Measurements from ENCODE around the gene SYMPK.

The SYMPK gene

GRCh38 chr19:45825263-45825605, 37.7 kb downstream of the SYMPK start:
- H3K36me3 ChIP-seq (ENCODE audit: control insufficient read depth, insufficient read depth, low read length) = peaks cover 82% of the 10 kb centered on the region
- DNase-seq = no peak
- H3K4me3 ChIP-seq (ENCODE audit: insufficient read depth, low read depth, low read length, poor library complexity, severe bottlenecking) = no peak overlapping the region
- no peaks in the 10 kb centered on the region for H3K4me1 ChIP-seq (ENCODE audit: control insufficient read depth, insufficient read depth, low read length, poor library complexity, severe bottlenecking)
- H3K9me3 ChIP-seq (ENCODE audit: control insufficient read depth, low read length) = no peaks in the 10 kb centered on the region
- H3K27ac ChIP-seq (ENCODE audit: insufficient read depth, low read length, poor library complexity, severe bottlenecking) = no peak overlapping the region
- no peaks in the 10 kb centered on the region for H3K27me3 ChIP-seq (replicated peaks; ENCODE audit: control insufficient read depth, insufficient read depth, low read length, poor library complexity, severe bottlenecking)

DNA sequence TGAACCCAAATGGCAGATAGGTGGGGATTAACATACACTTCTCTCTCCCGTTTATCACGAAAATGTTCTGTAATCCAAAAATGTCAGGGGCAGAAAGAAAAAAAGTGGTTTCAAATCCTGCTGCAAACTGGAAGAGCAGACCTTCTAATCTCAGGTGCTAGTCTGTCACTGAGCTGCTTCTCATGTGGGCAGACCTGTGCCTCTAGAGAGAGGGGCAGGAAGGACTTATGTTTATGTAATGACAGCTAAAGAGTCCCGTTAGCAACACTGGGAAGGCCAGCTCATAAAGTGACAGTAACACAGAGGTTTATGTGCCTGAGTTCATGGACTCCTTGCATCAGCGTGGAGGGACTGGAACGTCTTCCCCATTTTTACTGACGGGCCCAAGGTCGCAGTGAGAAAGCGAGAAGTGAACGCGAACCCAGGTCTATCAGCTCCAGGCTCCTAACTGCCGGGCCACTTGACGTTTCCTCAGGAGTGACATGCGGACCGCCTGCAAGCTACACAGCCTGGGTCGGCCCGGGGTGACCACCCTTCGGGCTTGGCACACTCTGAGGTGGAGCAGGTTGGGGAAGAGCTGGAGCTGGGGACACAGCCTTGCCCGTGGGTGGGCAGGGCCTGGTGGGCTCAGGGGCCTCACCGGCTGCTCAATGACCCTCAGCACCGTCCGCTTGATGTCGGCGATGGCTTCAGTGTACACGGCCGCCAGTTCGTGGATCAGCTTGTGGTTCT, 38.2 kb downstream of the SYMPK start:
- no peak overlapping the region for H3K27ac ChIP-seq (ENCODE audit: insufficient read depth, low read length, poor library complexity, severe bottlenecking)
- peaks cover 77% of the 10 kb centered on the region for H3K36me3 ChIP-seq (ENCODE audit: control insufficient read depth, insufficient read depth, low read length)
- H3K4me3 ChIP-seq (ENCODE audit: insufficient read depth, low read depth, low read length, poor library complexity, severe bottlenecking) = no peak overlapping the region

DNA sequence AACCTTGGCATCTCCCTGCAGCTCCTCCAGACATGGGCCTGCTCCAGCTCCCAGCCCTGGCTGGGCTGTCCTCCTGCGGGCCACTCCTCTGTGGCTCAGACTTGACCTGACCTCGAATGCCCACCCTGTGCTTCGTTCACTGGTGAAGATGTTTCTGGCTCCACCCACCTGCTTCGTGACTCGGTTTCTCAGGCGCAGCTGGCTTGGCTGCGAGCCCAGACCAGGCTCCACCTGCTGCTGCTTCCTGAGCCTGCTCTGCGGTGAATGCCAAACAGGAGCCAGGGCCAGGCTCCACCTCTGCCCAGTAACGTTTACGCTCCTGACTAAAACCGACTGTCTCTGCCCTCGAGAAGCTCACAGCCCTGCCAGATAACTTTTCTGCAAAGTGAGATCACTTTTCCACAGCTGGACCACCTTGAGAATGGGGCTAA, 38.9 kb downstream of the SYMPK start:
- Histone ChIP-seq H3K27me3 (replicated peaks; ENCODE audit: control insufficient read depth, insufficient read depth, low read length, poor library complexity, severe bottlenecking) (no peaks in the 10 kb centered on the region), H3K4me3 (ENCODE audit: insufficient read depth, low read depth, low read length, poor library complexity, severe bottlenecking) (no peak overlapping the region), H3K36me3 (ENCODE audit: control insufficient read depth, insufficient read depth, low read length) (peaks cover 70% of the 10 kb centered on the region), H3K4me1 (ENCODE audit: control insufficient read depth, insufficient read depth, low read length, poor library complexity, severe bottlenecking) (no peaks in the 10 kb centered on the region), H3K9me3 (ENCODE audit: control insufficient read depth, low read length) (no peaks in the 10 kb centered on the region), H3K27ac (ENCODE audit: insufficient read depth, low read length, poor library complexity, severe bottlenecking) (no peak overlapping the region)
- no peak for DNase-seq

More for the DNA sequence above, 38.2 kb downstream of the SYMPK start:
- no peak for DNase-seq
- Histone ChIP-seq H3K9me3 (ENCODE audit: control insufficient read depth, low read length) (no peaks in the 10 kb centered on the region), H3K4me1 (ENCODE audit: control insufficient read depth, insufficient read depth, low read length, poor library complexity, severe bottlenecking) (no peaks in the 10 kb centered on the region), H3K27me3 (replicated peaks; ENCODE audit: control insufficient read depth, insufficient read depth, low read length, poor library complexity, severe bottlenecking) (no peaks in the 10 kb centered on the region)

DNA sequence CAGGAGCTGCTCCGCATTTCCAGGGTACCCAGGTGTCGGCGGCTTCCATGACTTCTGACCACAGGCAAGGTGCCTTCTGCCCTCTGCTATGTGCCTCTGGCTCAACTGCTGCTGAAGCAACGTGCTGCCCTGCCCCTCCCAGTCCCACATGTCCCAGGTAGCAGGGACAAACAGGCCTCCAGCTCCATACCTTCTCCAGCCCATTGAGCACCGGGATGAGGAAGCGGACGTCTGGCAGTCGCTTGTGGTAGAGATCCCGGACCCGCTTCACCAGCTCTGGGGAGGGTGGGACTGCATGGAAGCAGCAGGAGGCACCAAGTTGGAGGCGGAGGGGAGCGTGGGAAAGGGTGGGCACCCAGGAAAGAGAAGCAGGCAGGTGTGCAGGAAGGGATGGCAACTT, 39.8 kb downstream of the SYMPK start:
- H3K4me1 ChIP-seq (ENCODE audit: control insufficient read depth, insufficient read depth, low read length, poor library complexity, severe bottlenecking) = no peaks in the 10 kb centered on the region

GRCh38 chr19:45822716-45823115, 40.2 kb downstream of the SYMPK start:
- Histone ChIP-seq H3K27ac (ENCODE audit: insufficient read depth, low read length, poor library complexity, severe bottlenecking) (no peak overlapping the region), H3K27me3 (replicated peaks; ENCODE audit: control insufficient read depth, insufficient read depth, low read length, poor library complexity, severe bottlenecking) (no peaks in the 10 kb centered on the region), H3K36me3 (ENCODE audit: control insufficient read depth, insufficient read depth, low read length) (peaks cover 57% of the 10 kb centered on the region), H3K4me3 (ENCODE audit: insufficient read depth, low read depth, low read length, poor library complexity, severe bottlenecking) (no peak overlapping the region), H3K4me1 (ENCODE audit: control insufficient read depth, insufficient read depth, low read length, poor library complexity, severe bottlenecking) (no peaks in the 10 kb centered on the region), H3K9me3 (ENCODE audit: control insufficient read depth, low read length) (no peaks in the 10 kb centered on the region)
- DNase-seq = no peak

More for the DNA sequence above, 39.8 kb downstream of the SYMPK start:
- no peak for DNase-seq
- H3K4me3 ChIP-seq (ENCODE audit: insufficient read depth, low read depth, low read length, poor library complexity, severe bottlenecking) = no peak overlapping the region
- H3K9me3 ChIP-seq (ENCODE audit: control insufficient read depth, low read length) = no peaks in the 10 kb centered on the region
- H3K27me3 ChIP-seq (replicated peaks; ENCODE audit: control insufficient read depth, insufficient read depth, low read length, poor library complexity, severe bottlenecking) = no peaks in the 10 kb centered on the region
- peaks cover 62% of the 10 kb centered on the region for H3K36me3 ChIP-seq (ENCODE audit: control insufficient read depth, insufficient read depth, low read length)
- H3K27ac ChIP-seq (ENCODE audit: insufficient read depth, low read length, poor library complexity, severe bottlenecking) = no peak overlapping the region

- H3K36me3 ChIP-seq (ENCODE audit: control insufficient read depth, insufficient read depth, low read length) = peaks cover 46% of the 10 kb centered on the region
- no peaks in the 10 kb centered on the region for H3K9me3 ChIP-seq (ENCODE audit: control insufficient read depth, low read length)
- H3K27ac ChIP-seq (ENCODE audit: insufficient read depth, low read length, poor library complexity, severe bottlenecking) = no peak overlapping the region
- no peak for DNase-seq
- H3K4me1 ChIP-seq (ENCODE audit: control insufficient read depth, insufficient read depth, low read length, poor library complexity, severe bottlenecking) = no peaks in the 10 kb centered on the region
- H3K4me3 ChIP-seq (ENCODE audit: insufficient read depth, low read depth, low read length, poor library complexity, severe bottlenecking) = no peak overlapping the region
- no peaks in the 10 kb centered on the region for H3K27me3 ChIP-seq (replicated peaks; ENCODE audit: control insufficient read depth, insufficient read depth, low read length, poor library complexity, severe bottlenecking)
Observed at GRCh38 chr19:45821570-45821969, 41.4 kb downstream of the SYMPK start.

DNA sequence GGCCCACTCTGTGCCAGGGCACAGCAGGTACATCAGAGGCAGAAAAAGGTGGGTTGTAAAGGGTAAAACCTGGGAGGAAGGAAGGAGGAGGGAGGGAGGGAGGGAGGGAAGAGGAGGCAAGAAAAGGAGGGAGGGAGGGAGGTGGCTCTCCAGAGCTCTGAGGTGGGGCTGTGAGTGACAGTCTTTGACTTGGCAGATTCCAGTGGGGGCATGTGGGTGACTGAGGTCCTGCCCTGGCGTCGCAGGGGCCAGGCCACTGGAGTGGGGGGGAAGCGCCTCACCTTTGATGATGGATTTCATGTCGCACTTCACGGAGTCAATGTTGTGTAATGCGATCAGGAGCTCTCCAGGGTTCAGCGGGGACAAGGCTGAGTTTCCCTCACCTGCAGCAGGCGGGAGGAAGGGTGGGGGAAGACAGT, 41.8 kb downstream of the SYMPK start:
- H3K27ac ChIP-seq (ENCODE audit: insufficient read depth, low read length, poor library complexity, severe bottlenecking) = no peak overlapping the region
- DNase-seq = no peak
- no peaks in the 10 kb centered on the region for H3K9me3 ChIP-seq (ENCODE audit: control insufficient read depth, low read length)
- H3K36me3 ChIP-seq (ENCODE audit: control insufficient read depth, insufficient read depth, low read length) = peaks cover 41% of the 10 kb centered on the region
- H3K4me1 ChIP-seq (ENCODE audit: control insufficient read depth, insufficient read depth, low read length, poor library complexity, severe bottlenecking) = no peaks in the 10 kb centered on the region
- no peak overlapping the region for H3K4me3 ChIP-seq (ENCODE audit: insufficient read depth, low read depth, low read length, poor library complexity, severe bottlenecking)
- no peaks in the 10 kb centered on the region for H3K27me3 ChIP-seq (replicated peaks; ENCODE audit: control insufficient read depth, insufficient read depth, low read length, poor library complexity, severe bottlenecking)

GRCh38 chr19:45820413-45821102, 42.4 kb downstream of the SYMPK start:
- Histone ChIP-seq H3K9me3 (ENCODE audit: control insufficient read depth, low read length) (no peaks in the 10 kb centered on the region), H3K27ac (ENCODE audit: insufficient read depth, low read length, poor library complexity, severe bottlenecking) (no peak overlapping the region), H3K27me3 (replicated peaks; ENCODE audit: control insufficient read depth, insufficient read depth, low read length, poor library complexity, severe bottlenecking) (no peaks in the 10 kb centered on the region), H3K4me3 (ENCODE audit: insufficient read depth, low read depth, low read length, poor library complexity, severe bottlenecking) (no peak overlapping the region), H3K4me1 (ENCODE audit: control insufficient read depth, insufficient read depth, low read length, poor library complexity, severe bottlenecking) (no peaks in the 10 kb centered on the region), H3K36me3 (ENCODE audit: control insufficient read depth, insufficient read depth, low read length) (peaks cover 36% of the 10 kb centered on the region)
- no peak for DNase-seq

DNA sequence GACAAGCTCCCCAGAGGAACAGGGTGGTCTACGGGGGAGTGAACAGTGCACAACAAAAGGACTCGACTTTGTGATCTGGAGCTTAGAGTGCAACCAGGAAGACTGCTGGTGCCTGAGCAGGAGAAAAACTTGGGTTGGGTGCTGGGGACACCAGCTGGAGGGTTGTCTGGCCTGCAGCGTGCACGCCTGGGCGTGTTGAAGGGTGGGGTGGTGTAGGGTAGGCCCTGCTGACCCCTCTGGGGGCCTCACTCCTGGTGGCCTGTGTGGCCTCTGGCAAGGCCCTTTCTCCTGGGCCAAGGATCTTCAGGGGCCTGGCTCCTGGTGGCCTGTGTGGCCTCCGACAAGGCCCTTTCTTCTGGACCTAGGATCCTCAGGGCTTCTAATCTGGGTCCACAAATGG, 43.2 kb downstream of the SYMPK start:
- no peaks in the 10 kb centered on the region for H3K9me3 ChIP-seq (ENCODE audit: control insufficient read depth, low read length)
- peaks cover 28% of the 10 kb centered on the region for H3K36me3 ChIP-seq (ENCODE audit: control insufficient read depth, insufficient read depth, low read length)
- H3K4me3 ChIP-seq (ENCODE audit: insufficient read depth, low read depth, low read length, poor library complexity, severe bottlenecking) = no peak overlapping the region
- DNase-seq = no peak
- no peaks in the 10 kb centered on the region for H3K27me3 ChIP-seq (replicated peaks; ENCODE audit: control insufficient read depth, insufficient read depth, low read length, poor library complexity, severe bottlenecking)
- H3K27ac ChIP-seq (ENCODE audit: insufficient read depth, low read length, poor library complexity, severe bottlenecking) = no peak overlapping the region
- no peaks in the 10 kb centered on the region for H3K4me1 ChIP-seq (ENCODE audit: control insufficient read depth, insufficient read depth, low read length, poor library complexity, severe bottlenecking)

- no peak overlapping the region for H3K27ac ChIP-seq (ENCODE audit: insufficient read depth, low read length, poor library complexity, severe bottlenecking)
- H3K9me3 ChIP-seq (ENCODE audit: control insufficient read depth, low read length) = no peaks in the 10 kb centered on the region
- no peak overlapping the region for H3K4me3 ChIP-seq (ENCODE audit: insufficient read depth, low read depth, low read length, poor library complexity, severe bottlenecking)
- peaks cover 11% of the 10 kb centered on the region for H3K36me3 ChIP-seq (ENCODE audit: control insufficient read depth, insufficient read depth, low read length)
- H3K4me1 ChIP-seq (ENCODE audit: control insufficient read depth, insufficient read depth, low read length, poor library complexity, severe bottlenecking) = no peaks in the 10 kb centered on the region
- no peaks in the 10 kb centered on the region for H3K27me3 ChIP-seq (replicated peaks; ENCODE audit: control insufficient read depth, insufficient read depth, low read length, poor library complexity, severe bottlenecking)
- DNase-seq = no peak
Observed at GRCh38 chr19:45817725-45818301, 45.1 kb downstream of the SYMPK start.

All from effector memory CD4-positive, alpha-beta T cell (primary cell).